Stomach (tissue), 4 donors: ENCODE results near the gene ITGB1BP2.

Experiments
- EP300 ChIP-seq: sonication (generic); formaldehyde crosslinking; IDR thresholded peaks from one replicate; pipeline ENCODE4 v1.6.1; 2017; ENCODE audit warnings: antibody characterized with exemption
- POLR2A ChIP-seq, 4 donors: fragments of 450-650 bp; IDR thresholded peaks; one replicate each; pipeline ENCODE4 v1.6.1; 2016; ENCODE audit warnings: antibody characterized with exemption in 4 of 4, control low read depth in 2 of 4, mild to moderate bottlenecking in 1 of 4, moderate library complexity in 1 of 4
- TF ChIP-seq, protein P1 (sequence below), 7 experiments: fragments of 450-650 bp in 4 of 7; fragments of 200-600 bp in 3 of 7; sonication (generic) in 3 of 7; IDR thresholded peaks; one replicate each; pipeline ENCODE4 v1.5.1; 2016 to 2019; ENCODE audit warnings: antibody characterized with exemption in 7 of 7, control low read depth in 2 of 7, mild to moderate bottlenecking in 1 of 7

DNA sequence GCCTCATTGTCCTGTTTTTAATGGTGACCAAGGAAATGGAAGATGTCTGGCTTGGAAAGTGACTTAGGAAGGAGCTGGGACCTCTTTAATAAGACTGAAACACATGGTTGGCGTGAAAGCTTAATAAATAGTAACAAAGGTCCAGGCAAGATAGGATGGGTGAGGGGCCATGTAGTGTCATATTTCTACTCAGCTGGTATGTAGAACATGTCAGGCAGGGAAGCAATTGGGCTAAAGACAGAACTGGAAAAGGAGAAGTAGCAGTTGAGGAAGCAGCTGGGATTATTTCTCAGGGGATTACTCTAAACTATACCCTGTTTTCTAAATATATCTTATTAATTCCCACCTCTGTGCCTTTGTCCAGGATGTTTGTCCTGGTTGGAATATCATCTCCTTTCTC, 18.6 kb downstream of the ITGB1BP2 start:
- TF ChIP-seq POLR2A (IDR thresholded peaks at IDR 0.05) (no peak), EP300 (no peak)
- TF ChIP-seq, protein P1, sequence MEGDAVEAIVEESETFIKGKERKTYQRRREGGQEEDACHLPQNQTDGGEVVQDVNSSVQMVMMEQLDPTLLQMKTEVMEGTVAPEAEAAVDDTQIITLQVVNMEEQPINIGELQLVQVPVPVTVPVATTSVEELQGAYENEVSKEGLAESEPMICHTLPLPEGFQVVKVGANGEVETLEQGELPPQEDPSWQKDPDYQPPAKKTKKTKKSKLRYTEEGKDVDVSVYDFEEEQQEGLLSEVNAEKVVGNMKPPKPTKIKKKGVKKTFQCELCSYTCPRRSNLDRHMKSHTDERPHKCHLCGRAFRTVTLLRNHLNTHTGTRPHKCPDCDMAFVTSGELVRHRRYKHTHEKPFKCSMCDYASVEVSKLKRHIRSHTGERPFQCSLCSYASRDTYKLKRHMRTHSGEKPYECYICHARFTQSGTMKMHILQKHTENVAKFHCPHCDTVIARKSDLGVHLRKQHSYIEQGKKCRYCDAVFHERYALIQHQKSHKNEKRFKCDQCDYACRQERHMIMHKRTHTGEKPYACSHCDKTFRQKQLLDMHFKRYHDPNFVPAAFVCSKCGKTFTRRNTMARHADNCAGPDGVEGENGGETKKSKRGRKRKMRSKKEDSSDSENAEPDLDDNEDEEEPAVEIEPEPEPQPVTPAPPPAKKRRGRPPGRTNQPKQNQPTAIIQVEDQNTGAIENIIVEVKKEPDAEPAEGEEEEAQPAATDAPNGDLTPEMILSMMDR (IDR thresholded peaks at IDR 0.05) = no peak
